DND-41 (cell line): ENCODE measurements around the gene ARF1.

Experiments
- CTCF ChIP-seq: IDR thresholded peaks from 2 replicates; pipeline ENCODE4 v1.5.1; 2012; ENCODE audit warnings: borderline replicate concordance, low read length, moderate library complexity, mild to moderate bottlenecking; ENCODE audit not compliant: poor library complexity, severe bottlenecking; ENCODE audit errors: extremely low read depth
- EZH2 ChIP-seq: IDR thresholded peaks from 3 replicates; pipeline ENCODE4 v1.6.1; 2012; ENCODE audit warnings: borderline replicate concordance, low read depth, mild to moderate bottlenecking, moderate library complexity, low read length, inconsistent platforms; ENCODE audit not compliant: severe bottlenecking

GRCh38 chr1:228139406-228139930 lies 57.0 kb downstream of the ARF1 start:
- TF ChIP-seq CTCF, result no peak
- no peak for TF ChIP-seq EZH2
